Measurements from ENCODE around the gene VAV1.
"Not testable (repeated sequence)": the region's sequence is repeated elsewhere in the genome, so short reads cannot be mapped to it uniquely, and the experiment has no call there.

The VAV1 gene

DNA sequence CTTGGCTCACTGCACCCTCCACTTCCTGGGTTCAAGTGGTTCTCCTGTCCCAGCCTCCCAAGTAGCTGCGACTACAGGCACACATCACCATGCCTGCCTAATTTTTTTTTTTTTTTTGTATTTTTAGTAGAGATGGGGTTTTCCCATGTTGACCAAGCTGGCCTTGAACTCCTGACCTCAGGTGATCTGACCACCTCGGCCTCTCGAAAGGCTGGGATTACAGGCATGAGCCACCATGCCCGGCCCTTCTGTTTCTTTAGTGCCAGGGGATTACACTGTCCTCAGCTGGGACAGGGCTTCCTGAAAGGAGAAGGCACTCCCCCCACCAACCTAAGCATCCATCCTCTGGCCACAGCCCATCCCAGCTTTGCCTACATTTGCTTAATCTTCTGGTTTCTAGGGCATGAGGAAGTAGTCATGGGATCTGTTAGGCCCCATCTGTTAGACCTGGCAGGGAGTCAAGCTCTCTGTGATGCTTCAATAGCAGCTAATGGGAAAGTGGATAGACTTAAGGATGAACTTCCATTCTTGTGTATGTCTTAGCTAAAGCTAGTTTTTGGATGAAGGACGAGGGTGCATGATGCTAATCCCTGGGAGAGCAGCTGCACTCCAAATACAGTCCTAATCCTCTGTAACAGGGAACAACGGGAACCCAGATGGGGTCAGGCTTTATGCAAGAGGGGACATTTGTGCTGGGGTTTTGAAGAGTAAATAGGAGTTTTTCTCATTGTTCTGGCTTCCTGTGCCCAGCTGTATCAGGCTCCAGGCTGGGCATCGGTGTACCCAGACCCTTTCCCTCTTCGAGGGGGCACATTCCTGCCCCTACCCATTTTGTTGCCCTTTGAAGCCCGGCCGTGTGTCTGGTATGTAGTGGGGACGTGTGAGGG lies 2.6 kb downstream of the VAV1 start:
- TF ChIP-seq, protein P1, sequence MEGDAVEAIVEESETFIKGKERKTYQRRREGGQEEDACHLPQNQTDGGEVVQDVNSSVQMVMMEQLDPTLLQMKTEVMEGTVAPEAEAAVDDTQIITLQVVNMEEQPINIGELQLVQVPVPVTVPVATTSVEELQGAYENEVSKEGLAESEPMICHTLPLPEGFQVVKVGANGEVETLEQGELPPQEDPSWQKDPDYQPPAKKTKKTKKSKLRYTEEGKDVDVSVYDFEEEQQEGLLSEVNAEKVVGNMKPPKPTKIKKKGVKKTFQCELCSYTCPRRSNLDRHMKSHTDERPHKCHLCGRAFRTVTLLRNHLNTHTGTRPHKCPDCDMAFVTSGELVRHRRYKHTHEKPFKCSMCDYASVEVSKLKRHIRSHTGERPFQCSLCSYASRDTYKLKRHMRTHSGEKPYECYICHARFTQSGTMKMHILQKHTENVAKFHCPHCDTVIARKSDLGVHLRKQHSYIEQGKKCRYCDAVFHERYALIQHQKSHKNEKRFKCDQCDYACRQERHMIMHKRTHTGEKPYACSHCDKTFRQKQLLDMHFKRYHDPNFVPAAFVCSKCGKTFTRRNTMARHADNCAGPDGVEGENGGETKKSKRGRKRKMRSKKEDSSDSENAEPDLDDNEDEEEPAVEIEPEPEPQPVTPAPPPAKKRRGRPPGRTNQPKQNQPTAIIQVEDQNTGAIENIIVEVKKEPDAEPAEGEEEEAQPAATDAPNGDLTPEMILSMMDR (conservative IDR thresholded peaks at IDR 0.05): no peak
- no peak for TF ChIP-seq ZFX (IDR thresholded peaks at IDR 0.05)
- H3K27ac ChIP-seq: no peak overlapping the region

DNA sequence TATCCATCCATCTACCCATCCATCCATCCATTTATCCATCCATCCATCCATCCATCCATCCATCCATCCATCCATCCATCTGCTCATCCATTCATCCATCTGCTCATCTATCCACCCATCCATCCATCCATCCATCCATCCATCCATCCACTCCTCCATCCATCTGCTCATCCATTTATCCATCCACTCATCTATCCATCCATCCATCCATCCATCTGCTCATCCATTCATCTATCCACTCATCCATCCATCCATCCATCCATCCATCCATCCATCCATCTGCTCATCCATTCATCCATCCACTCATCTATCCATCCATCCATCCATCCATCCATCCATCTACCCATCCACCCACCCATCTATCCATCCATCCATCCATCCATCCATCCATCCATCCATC lies 3.5 kb downstream of the VAV1 start:
- H3K27ac ChIP-seq: not testable (repeated sequence)

DNA sequence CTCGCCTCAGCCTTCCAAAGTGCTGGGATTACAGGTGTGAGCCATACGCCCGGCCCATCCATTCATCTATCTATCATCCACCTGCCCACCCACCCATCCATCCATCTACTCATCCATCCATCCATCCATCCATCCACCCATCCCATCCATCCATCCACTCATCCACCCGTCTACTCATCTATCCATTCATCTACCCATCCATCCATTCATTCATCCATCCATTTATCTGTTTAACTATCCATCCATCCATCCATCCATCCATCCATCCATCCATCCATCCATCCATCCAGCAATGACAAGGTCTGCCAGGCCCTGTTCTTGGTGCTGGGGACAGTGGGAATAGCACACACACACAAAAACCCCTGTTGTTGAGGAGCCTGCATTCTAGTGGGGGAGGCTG lies 4.5 kb downstream of the VAV1 start:
- no peak for TF ChIP-seq ZFX (IDR thresholded peaks at IDR 0.05)
- TF ChIP-seq, protein P1 (conservative IDR thresholded peaks at IDR 0.05): no peak
- no peak overlapping the region for H3K27ac ChIP-seq

DNA sequence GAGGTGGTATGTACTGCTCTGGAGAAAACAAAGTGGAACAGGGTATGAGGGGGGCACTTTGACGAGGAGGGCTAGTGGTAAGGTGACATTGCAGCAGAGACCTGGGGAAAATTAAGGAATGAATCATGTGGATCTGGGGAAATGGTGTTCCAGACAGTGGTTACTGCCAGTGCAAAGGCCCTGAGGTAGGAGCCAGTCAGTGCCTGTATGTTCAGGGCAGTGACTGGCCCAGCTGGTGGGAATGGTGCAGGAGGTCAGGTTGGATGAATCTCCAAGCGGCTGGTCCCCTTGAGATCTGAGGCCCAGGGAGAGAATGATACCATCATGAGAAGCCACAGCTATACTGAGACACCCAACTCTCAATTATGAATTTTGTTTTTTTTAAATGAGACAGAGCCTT lies 4.9 kb downstream of the VAV1 start:
- H3K27ac ChIP-seq: no peak overlapping the region
- no peak for TF ChIP-seq ZFX (IDR thresholded peaks at IDR 0.05)
- TF ChIP-seq, protein P1 (conservative IDR thresholded peaks at IDR 0.05): no peak

DNA sequence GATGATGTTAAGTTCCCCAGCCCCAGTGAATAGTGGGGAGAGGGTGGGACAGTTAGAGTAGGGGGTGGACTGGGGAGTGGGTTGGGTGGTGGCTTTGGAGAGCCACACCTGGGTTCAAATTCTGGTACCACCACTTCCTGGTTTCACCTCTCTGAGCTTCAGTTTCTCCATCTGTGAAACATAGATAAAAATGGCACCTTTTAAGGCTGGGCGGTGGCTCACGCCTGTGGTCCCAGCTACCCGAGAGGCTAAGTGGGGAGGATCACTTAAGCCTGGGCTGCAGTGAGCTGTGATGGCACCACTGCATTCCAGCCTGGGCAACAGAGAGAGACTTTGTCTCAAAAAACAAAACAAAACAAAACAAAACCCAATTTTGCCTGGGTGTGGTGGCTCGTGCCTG lies 5.9 kb downstream of the VAV1 start:
- TF ChIP-seq ZFX (IDR thresholded peaks at IDR 0.05): no peak
- TF ChIP-seq, protein P1 (conservative IDR thresholded peaks at IDR 0.05): no peak
- H3K27ac ChIP-seq: no peak overlapping the region

DNA sequence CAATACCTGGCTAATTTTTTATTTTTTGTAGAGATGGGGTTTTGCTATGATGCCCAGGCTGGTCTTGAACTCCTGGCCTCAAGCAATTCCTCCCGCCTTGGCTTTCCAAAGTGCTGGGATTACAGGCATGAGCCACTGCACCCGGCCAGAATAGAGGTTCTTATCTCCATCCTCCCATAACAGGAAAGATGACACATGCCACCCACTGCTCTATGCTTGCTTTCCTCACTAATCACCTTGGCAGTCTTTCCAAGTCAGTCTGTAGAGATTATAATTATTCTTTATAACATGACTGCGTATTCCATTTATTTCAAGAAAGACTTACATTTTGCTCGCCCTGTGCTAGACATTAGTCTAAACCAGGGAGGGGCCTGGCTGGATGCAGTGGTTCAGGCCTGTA lies 6.7 kb downstream of the VAV1 start:
- no peak overlapping the region for H3K27ac ChIP-seq

DNA sequence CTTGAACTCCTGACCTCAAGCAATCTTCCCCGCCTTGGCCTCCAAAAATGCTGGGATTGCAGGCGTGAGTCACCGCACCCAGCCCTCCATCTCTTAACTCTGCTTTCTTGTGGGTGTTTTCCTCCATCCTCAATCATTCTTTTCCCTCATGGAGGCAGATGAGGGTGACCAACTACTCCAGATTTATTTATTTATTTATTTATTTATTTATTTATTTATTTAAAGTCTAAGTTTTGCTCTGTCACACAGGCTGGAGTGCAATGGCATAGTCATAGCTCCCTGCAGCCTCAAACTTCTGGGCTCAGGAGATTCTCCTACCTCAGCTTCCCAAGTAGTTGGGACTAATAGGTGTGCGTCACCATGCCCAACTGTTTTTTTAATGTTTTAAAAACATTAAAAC lies 14.9 kb downstream of the VAV1 start:
- TF ChIP-seq, protein P1 (conservative IDR thresholded peaks at IDR 0.05): no peak
- TF ChIP-seq ZFX (IDR thresholded peaks at IDR 0.05): no peak
- H3K27ac ChIP-seq: no peak overlapping the region

More for the DNA sequence above, 6.7 kb downstream of the VAV1 start:
- no peak for TF ChIP-seq ZFX (IDR thresholded peaks at IDR 0.05)

DNA sequence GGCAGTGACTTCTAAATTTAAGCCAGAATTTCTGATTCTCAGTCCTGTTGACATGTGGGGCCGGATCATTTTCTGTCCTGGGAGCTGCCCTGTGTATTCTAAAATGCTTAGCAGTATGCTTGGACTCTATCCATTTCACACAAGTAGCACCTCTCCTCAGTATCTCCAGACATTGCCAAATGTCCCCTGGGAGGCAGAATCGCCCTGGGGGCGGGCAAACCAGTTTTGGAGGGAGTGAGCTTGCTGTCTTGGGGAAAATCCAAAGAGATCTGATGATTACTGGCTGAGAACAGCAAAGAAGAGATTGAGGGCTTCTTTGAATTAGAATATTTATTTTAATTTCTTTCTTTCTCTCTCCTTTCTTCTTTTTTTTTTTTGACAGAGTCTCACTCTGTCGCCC lies 16.4 kb downstream of the VAV1 start:
- peak overlapping the region; percentile 41 for H3K27ac ChIP-seq
- no peak for TF ChIP-seq ZFX (IDR thresholded peaks at IDR 0.05)
- TF ChIP-seq, protein P1 (conservative IDR thresholded peaks at IDR 0.05): no peak

All from C4-2B (cell line).